SK-N-SH (cell line): ENCODE data around the gene FLT3LG. TPM values are rescaled to one million over a fixed set of nuclear protein-coding genes. Genes with fewer than 3 reads are reported as not detected.

Experiments used
- CTCF ChIA-PET: fragments of 300-600, 350-600 bp; formaldehyde crosslinking; extraction: SDS; loops from one replicate; lab custom pipeline; 2021; lab: Yijun Ruan, JAX
- POLR2A ChIA-PET: fragments of 350-600 bp; sonication (Branson Sonifier 250); formaldehyde crosslinking; extraction: SDS; loops from one replicate; lab custom pipeline; 2020; ENCODE audit warnings: antibody characterized with exemption, inconsistent platforms; lab: Yijun Ruan, JAX
- DNase-seq: peaks from one replicate; pipeline ENCODE4 v3.0.0; 2012
- H2AFZ ChIP-seq: fragments of 200-600 bp; sonication (generic); 2 replicates; pipeline ENCODE4 v1.8.1; 2016; ENCODE audit warnings: antibody characterized with exemption, mild to moderate bottlenecking, low read depth
- H3F3A ChIP-seq: fragments of 200-600 bp; sonication (generic); replicated peaks from 2 replicates; pipeline ENCODE3; 2016; ENCODE audit warnings: antibody characterized with exemption, mild to moderate bottlenecking; ENCODE audit not compliant: insufficient read depth
- H3K27ac ChIP-seq, 2 experiments: fragments of 200-500 bp in 1 of 2; fragments of 200-600 bp in 1 of 2; sonication (Bioruptor generic) in 1 of 2; sonication (generic), shearing (Covaris generic) in 1 of 2; 2 replicates each; pipeline versions ENCODE4 v1.5.1 to v1.6.1; 2014 to 2016; ENCODE audit warnings: low read depth in 2 of 2, inconsistent platforms in 1 of 2, low read length in 1 of 2, mild to moderate bottlenecking in 1 of 2, mixed read lengths in 1 of 2
- H3K27me3 ChIP-seq: fragments of 200-600 bp; sonication (generic), shearing (Covaris generic); 2 replicates; pipeline ENCODE4 v1.6.1; 2016; ENCODE audit warnings: mixed run types; ENCODE audit not compliant: insufficient read depth
- H3K36me3 ChIP-seq, 2 experiments: fragments of 200-500 bp in 1 of 2; fragments of 200-600 bp in 1 of 2; sonication (Bioruptor generic) in 1 of 2; sonication (generic) in 1 of 2; replicated peaks in 1 of 2; 2 replicates each; pipeline versions ENCODE3 to v1.5.1; 2014 to 2016; ENCODE audit warnings: low read length in 1 of 2, mild to moderate bottlenecking in 1 of 2; ENCODE audit not compliant: insufficient read depth in 2 of 2, control insufficient read depth in 1 of 2
- H3K4me1 ChIP-seq, 2 experiments: fragments of 200-500 bp in 1 of 2; fragments of 200-600 bp in 1 of 2; sonication (Bioruptor generic) in 1 of 2; sonication (generic), shearing (Covaris generic) in 1 of 2; 2 replicates each; pipeline versions ENCODE4 v1.5.1 to v1.6.1; 2014 to 2016; ENCODE audit warnings: low read depth in 1 of 2, low read length in 1 of 2, mixed run types in 1 of 2; ENCODE audit not compliant: insufficient read depth in 2 of 2, control insufficient read depth in 1 of 2
- H3K4me2 ChIP-seq: fragments of 200-600 bp; sonication (generic), shearing (Covaris generic); 2 replicates; pipeline ENCODE4 v1.6.1; 2017; ENCODE audit warnings: mixed run types
- H3K4me3 ChIP-seq, 2 experiments: fragments of 200-500 bp in 1 of 2; fragments of 200-600 bp in 1 of 2; sonication (Bioruptor generic) in 1 of 2; sonication (generic), shearing (Covaris generic) in 1 of 2; 2 replicates each; pipeline versions ENCODE4 v1.5.1 to v1.8.1; 2014 to 2016; ENCODE audit warnings: low read depth in 2 of 2, inconsistent platforms in 1 of 2, low read length in 1 of 2, mild to moderate bottlenecking in 1 of 2, mixed read lengths in 1 of 2, moderate library complexity in 1 of 2
- H3K79me2 ChIP-seq: fragments of 200-600 bp; sonication (generic); 2 replicates; pipeline ENCODE4 v1.8.1; 2017; ENCODE audit warnings: mild to moderate bottlenecking; ENCODE audit not compliant: insufficient read depth
- H3K9ac ChIP-seq: fragments of 200-600 bp; sonication (generic); 2 replicates; pipeline ENCODE4 v1.6.1; 2017; ENCODE audit warnings: mixed run types
- H3K9me2 ChIP-seq: fragments of 200-600 bp; sonication (generic); 2 replicates; pipeline ENCODE4 v1.6.1; 2017; ENCODE audit warnings: mixed run types
- H3K9me3 ChIP-seq: fragments of 200-600 bp; sonication (generic); 2 replicates; pipeline ENCODE4 v1.6.1; 2017; ENCODE audit warnings: mixed run types, mild to moderate bottlenecking, moderate library complexity
- H4K20me1 ChIP-seq: fragments of 200-600 bp; sonication (generic); 2 replicates; pipeline ENCODE4 v1.6.1; 2017; ENCODE audit warnings: mild to moderate bottlenecking, mixed run types; ENCODE audit not compliant: insufficient read depth
- EP300 ChIP-seq, 2 experiments: IDR thresholded peaks; 2 replicates each; pipeline versions ENCODE4 v1.4.0 to v1.6.1; 2012; ENCODE audit warnings: borderline replicate concordance in 1 of 2, low read depth in 1 of 2, low read length in 1 of 2
- EZH2phosphoT487 ChIP-seq: fragments of 200-600 bp; sonication (generic); IDR thresholded peaks from 2 replicates; pipeline ENCODE4 v1.6.1; 2017; ENCODE audit warnings: low read depth, mixed run types, mild to moderate bottlenecking, antibody characterized with exemption, moderate library complexity, borderline replicate concordance
- FOXM1 ChIP-seq: IDR thresholded peaks from 2 replicates; pipeline ENCODE4 v1.4.0; 2012; ENCODE audit warnings: low read depth, mild to moderate bottlenecking
- GABPA ChIP-seq: IDR thresholded peaks from 2 replicates; pipeline ENCODE4 v1.4.0; 2012; ENCODE audit warnings: low read depth, mild to moderate bottlenecking
- GATA2 ChIP-seq: sonication (generic); formaldehyde crosslinking; IDR thresholded peaks from 2 replicates; pipeline ENCODE4 v1.5.0; 2020; ENCODE audit warnings: mild to moderate bottlenecking, missing genetic modification reagents
- NRF1 ChIP-seq: IDR thresholded peaks from 2 replicates; pipeline ENCODE4 v1.6.1; 2012; ENCODE audit warnings: low read depth, mild to moderate bottlenecking, low read length
- RAD21 ChIP-seq: IDR thresholded peaks from 2 replicates; pipeline ENCODE4 v1.6.1; 2012; ENCODE audit warnings: mild to moderate bottlenecking, low read length
- SMC3 ChIP-seq: IDR thresholded peaks from 2 replicates; pipeline ENCODE4 v1.6.1; 2012; ENCODE audit warnings: low read depth, low read length, improper control_type of control experiment
- TAF1 ChIP-seq: IDR thresholded peaks from 2 replicates; pipeline ENCODE4 v1.6.1; 2012; ENCODE audit warnings: low read depth, mild to moderate bottlenecking, low read length, moderate library complexity, borderline replicate concordance
- TCF12 ChIP-seq: IDR thresholded peaks from 2 replicates; pipeline ENCODE4 v1.4.0; 2012
- TEAD4 ChIP-seq: IDR thresholded peaks from 2 replicates; pipeline ENCODE4 v1.4.0; 2012; ENCODE audit warnings: mild to moderate bottlenecking, borderline replicate concordance; ENCODE audit not compliant: insufficient read depth
- WGBS: methylation state at CpG from one replicate; pipeline ENCODE4 v1.1.6; 2017; ENCODE audit warnings: low lambda C conversion rate; 5-methylcytosine and 5-hydroxymethylcytosine counted together
- polyA plus RNA-seq, 3 experiments: library from polyadenylated mRNA; depleted of rRNA; stranded (reverse); fragments of >200 nt; gene quantifications; 2 replicates each; pipeline ENCODE4 v1.2.3, GENCODE V29; 2012
- TF ChIP-seq, protein P1 (sequence below): IDR thresholded peaks from 2 replicates; pipeline ENCODE4; 2012
- TF ChIP-seq, protein P2 (sequence below): IDR thresholded peaks from 2 replicates; pipeline ENCODE4 v1.4.0; 2012; ENCODE audit warnings: low read depth, borderline replicate concordance
- TF ChIP-seq, protein P3 (sequence below): fragments of 200-600 bp; sonication (generic); IDR thresholded peaks from 2 replicates; pipeline ENCODE4 v1.6.1; 2017; ENCODE audit warnings: antibody characterized with exemption, mild to moderate bottlenecking, moderate library complexity
- TF ChIP-seq, protein P4 (sequence below): fragments of 150-350 bp; IDR thresholded peaks from 2 replicates; pipeline ENCODE4 v1.6.1; 2017; ENCODE audit warnings: antibody characterized with exemption, low read length, low read depth, borderline replicate concordance
- TF ChIP-seq, protein P5 (sequence below): IDR thresholded peaks from 2 replicates; pipeline ENCODE4 v1.4.0; 2012; ENCODE audit warnings: low read depth

The FLT3LG gene
- polyA plus RNA-seq, 1 of the 3 experiments (the other 2 are of a cell fraction): 6.4 TPM

DNA sequence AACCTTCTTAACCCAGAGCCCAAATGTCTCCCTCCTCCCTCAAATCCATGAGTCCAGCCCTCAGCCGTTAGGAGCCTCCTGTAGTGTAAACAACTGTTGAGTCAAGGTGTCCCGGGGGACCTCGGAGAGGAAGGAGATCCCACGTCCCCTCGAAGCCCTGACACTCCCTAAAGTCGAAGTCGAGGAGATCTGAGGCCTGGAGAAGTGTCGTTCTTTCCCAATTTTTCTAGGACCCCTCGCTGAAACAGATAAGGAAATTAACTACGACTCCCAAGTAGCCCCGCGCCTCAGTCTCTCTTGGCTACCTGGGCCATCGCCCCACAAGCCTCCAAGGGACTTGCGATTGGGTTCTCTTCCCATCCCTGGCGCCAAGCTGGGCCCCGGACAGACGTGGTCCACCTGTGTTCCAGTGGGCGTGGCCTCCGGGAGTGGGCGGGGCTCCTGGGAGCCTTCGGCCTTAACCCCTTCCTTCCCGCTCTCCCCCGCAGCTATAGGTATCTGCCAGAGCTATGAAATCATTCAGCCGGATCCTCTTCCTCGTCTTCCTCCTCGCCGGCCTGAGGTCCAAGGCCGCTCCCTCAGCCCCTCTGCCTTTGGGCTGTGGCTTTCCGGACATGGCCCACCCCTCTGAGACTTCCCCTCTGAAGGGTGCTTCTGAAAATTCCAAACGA lies 48.0 kb upstream of the FLT3LG start:
- Histone ChIP-seq H3K9me2 (no peaks in the 10 kb centered on the region), H3K27ac (no peak overlapping the region), H3K4me1 (peaks cover 0 to 7% of the 10 kb centered on the region in 2 experiments; a peak in 2 of 4 replicates), H2AFZ (no peak overlapping the region), H4K20me1 (no peaks in the 10 kb centered on the region), H3K36me3 (no peaks in the 10 kb centered on the region), H3K79me2 (no peaks in the 10 kb centered on the region), H3F3A (peaks cover 20% of the 10 kb centered on the region), H3K9ac (no peak overlapping the region)
- POLR2A ChIA-PET: no interaction called here
- TF ChIP-seq SMC3: no peak
- TF ChIP-seq FOXM1: no peak
- TF ChIP-seq, protein P1, sequence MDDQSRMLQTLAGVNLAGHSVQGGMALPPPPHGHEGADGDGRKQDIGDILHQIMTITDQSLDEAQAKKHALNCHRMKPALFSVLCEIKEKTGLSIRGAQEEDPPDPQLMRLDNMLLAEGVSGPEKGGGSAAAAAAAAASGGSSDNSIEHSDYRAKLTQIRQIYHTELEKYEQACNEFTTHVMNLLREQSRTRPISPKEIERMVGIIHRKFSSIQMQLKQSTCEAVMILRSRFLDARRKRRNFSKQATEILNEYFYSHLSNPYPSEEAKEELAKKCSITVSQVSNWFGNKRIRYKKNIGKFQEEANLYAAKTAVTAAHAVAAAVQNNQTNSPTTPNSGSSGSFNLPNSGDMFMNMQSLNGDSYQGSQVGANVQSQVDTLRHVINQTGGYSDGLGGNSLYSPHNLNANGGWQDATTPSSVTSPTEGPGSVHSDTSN: no peak
- 0 out of 2 replicates have a peak, but pooled peaks have one; percentile 23 for TF ChIP-seq EZH2phosphoT487
- TF ChIP-seq, all 33 proteins: peak for 1
- no peak for DNase-seq
- Histone ChIP-seq H3K4me3 (no peak overlapping the region), H3K4me2 (no peak overlapping the region), H3K27me3 (peaks cover 99% of the 10 kb centered on the region), H3K9me3 (no peaks in the 10 kb centered on the region)
- CTCF ChIA-PET: interaction anchor here (0.5 to 6.2 kb wide), 2 partner anchors 35 to 144 kb away, joined by 3 to 51 read pairs; no protein-coding TSS in a partner anchor
- WGBS: 8% methylated on average over 30 of the region's 30 CpGs

DNA sequence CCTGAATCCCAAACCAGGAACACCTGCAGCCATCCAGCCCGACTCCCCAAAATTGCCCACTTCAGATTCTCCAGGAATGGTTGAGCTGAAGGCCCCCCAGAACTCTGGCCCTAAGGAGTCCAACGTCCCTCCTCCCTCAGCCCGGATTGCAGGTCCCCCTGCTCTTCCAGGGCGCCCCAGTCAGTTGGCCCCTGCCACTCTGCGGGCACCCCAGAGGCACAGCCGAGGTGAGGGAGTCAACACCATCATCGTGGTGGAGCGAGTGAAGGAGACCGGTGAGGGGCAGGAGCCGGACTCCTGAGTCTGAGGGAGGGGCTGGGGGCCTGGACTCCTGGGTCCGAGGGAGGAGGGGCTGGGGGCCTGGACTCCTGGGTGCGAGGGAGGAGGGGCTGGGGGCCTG lies 46.7 kb upstream of the FLT3LG start:
- Histone ChIP-seq H3K79me2 (no peaks in the 10 kb centered on the region), H3K4me1 (peaks cover 0 to 4% of the 10 kb centered on the region in 2 experiments; a peak in 1 of 4 replicates), H3K4me2 (no peak overlapping the region), H3K9me3 (no peaks in the 10 kb centered on the region), H3K9ac (no peak overlapping the region), H3K9me2 (no peaks in the 10 kb centered on the region), H3F3A (peaks cover 13% of the 10 kb centered on the region), H3K27ac (no peak overlapping the region), H4K20me1 (no peaks in the 10 kb centered on the region), H3K36me3 (no peaks in the 10 kb centered on the region), H3K27me3 (peaks cover 99% of the 10 kb centered on the region), H3K4me3 (no peak overlapping the region), H2AFZ (no peak overlapping the region)
- DNase-seq: no peak
- WGBS: 15% methylated on average over 2 of the region's 12 CpGs
- TF ChIP-seq, protein P2, sequence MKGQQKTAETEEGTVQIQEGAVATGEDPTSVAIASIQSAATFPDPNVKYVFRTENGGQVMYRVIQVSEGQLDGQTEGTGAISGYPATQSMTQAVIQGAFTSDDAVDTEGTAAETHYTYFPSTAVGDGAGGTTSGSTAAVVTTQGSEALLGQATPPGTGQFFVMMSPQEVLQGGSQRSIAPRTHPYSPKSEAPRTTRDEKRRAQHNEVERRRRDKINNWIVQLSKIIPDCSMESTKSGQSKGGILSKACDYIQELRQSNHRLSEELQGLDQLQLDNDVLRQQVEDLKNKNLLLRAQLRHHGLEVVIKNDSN: no peak
- no peak for TF ChIP-seq GATA2 (CRISPR knock-in tag)
- no peak for TF ChIP-seq TEAD4
- no peak for TF ChIP-seq EP300 (IDR thresholded peaks at IDR 0.05; ENCODE audit: borderline replicate concordance in 1 of 2, low read depth in 1 of 2, low read length in 1 of 2)
- TF ChIP-seq NRF1: no peak
- TF ChIP-seq, protein P3, sequence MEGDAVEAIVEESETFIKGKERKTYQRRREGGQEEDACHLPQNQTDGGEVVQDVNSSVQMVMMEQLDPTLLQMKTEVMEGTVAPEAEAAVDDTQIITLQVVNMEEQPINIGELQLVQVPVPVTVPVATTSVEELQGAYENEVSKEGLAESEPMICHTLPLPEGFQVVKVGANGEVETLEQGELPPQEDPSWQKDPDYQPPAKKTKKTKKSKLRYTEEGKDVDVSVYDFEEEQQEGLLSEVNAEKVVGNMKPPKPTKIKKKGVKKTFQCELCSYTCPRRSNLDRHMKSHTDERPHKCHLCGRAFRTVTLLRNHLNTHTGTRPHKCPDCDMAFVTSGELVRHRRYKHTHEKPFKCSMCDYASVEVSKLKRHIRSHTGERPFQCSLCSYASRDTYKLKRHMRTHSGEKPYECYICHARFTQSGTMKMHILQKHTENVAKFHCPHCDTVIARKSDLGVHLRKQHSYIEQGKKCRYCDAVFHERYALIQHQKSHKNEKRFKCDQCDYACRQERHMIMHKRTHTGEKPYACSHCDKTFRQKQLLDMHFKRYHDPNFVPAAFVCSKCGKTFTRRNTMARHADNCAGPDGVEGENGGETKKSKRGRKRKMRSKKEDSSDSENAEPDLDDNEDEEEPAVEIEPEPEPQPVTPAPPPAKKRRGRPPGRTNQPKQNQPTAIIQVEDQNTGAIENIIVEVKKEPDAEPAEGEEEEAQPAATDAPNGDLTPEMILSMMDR: no peak
- no peak for TF ChIP-seq TCF12
- no peak for TF ChIP-seq RAD21
- no peak for TF ChIP-seq GABPA
- TF ChIP-seq TAF1: no peak
- TF ChIP-seq, protein P4, sequence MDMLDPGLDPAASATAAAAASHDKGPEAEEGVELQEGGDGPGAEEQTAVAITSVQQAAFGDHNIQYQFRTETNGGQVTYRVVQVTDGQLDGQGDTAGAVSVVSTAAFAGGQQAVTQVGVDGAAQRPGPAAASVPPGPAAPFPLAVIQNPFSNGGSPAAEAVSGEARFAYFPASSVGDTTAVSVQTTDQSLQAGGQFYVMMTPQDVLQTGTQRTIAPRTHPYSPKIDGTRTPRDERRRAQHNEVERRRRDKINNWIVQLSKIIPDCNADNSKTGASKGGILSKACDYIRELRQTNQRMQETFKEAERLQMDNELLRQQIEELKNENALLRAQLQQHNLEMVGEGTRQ: no peak
- TF ChIP-seq, protein P5, sequence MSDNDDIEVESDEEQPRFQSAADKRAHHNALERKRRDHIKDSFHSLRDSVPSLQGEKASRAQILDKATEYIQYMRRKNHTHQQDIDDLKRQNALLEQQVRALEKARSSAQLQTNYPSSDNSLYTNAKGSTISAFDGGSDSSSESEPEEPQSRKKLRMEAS: no peak
- CTCF ChIA-PET: interaction anchor here (1.9 to 6.2 kb wide), 2 partner anchors 9 to 37 kb away, joined by 6 to 51 read pairs; no protein-coding TSS in a partner anchor
- POLR2A ChIA-PET: no interaction called here
